ENCODE results near the gene ZBED2.

GRCh38 chr3:111548756-111549155 is 46.4 kb downstream of the ZBED2 start:
- TF ChIP-seq CTCF (IDR thresholded peaks at IDR 0.05) (no peak), POLR2AphosphoS5 (IDR thresholded peaks at IDR 0.05; ENCODE audit: low read depth, low read length) (no peak), TCF7L2 (IDR thresholded peaks at IDR 0.05; ENCODE audit: low read depth, low read length) (no peak), REST (IDR thresholded peaks at IDR 0.05; ENCODE audit: insufficient read depth in 1 of 2, low read depth in 2 of 2, low read length in 1 of 2) (no peak), SIN3A (IDR thresholded peaks at IDR 0.05; ENCODE audit: borderline replicate concordance, insufficient read depth, low read depth, low read length) (no peak)

All from Panc1 (cell line).